Natural killer cell treated with Interleukin-12 subunit alpha and Interleukin-12 subunit beta and Interleukin-15 and Interleukin-18, amount 100 ng/mL, for 72 hours (primary cell): ENCODE measurements around the gene ZNF85. TPM values are rescaled to one million over a fixed set of nuclear protein-coding genes. Genes with fewer than 3 reads are reported as not detected.
"Not testable (repeated sequence)": the region's sequence is repeated elsewhere in the genome, so short reads cannot be mapped to it uniquely, and the experiment has no call there.

Experiments
- ATAC-seq, 2 donors: fragments of 150-1000 bp; cut with Tn5 transposase in 1 of 2; sonication (Bioruptor Pico), chemical (Tn5 transposase) in 1 of 2; 2 replicates each; pipeline ENCODE4 v1.10.0; 2021
- DNase-seq: peaks from one replicate; pipeline ENCODE4 v3.0.0; 2022; ENCODE audit warnings: low spot score
- H3K27ac Mint-ChIP-seq, 2 donors: 1 replicate in 1 of 2; 2 replicates in 1 of 2; pipeline ENCODE4 v1.8.0; 2022; ENCODE audit warnings: mixed read lengths in 2 of 2, mild to moderate bottlenecking in 1 of 2, moderate library complexity in 1 of 2
- H3K27me3 Mint-ChIP-seq, 2 donors: 1 replicate in 1 of 2; 2 replicates in 1 of 2; pipeline ENCODE4 v1.8.0; 2022; ENCODE audit warnings: mixed read lengths in 2 of 2
- H3K36me3 Mint-ChIP-seq: one replicate; pipeline ENCODE4 v1.8.0; 2022; ENCODE audit warnings: mixed read lengths
- H3K4me1 Mint-ChIP-seq, 2 donors: 1 replicate in 1 of 2; 2 replicates in 1 of 2; pipeline ENCODE4 v1.8.0; 2022; ENCODE audit warnings: low read depth in 2 of 2, mixed read lengths in 2 of 2, mild to moderate bottlenecking in 1 of 2
- H3K4me3 Mint-ChIP-seq: one replicate; pipeline ENCODE4 v1.8.0; 2022; ENCODE audit warnings: mixed read lengths
- H3K9me3 Mint-ChIP-seq: 2 replicates; pipeline ENCODE4 v1.8.0; 2022; ENCODE audit warnings: mixed read lengths
- total RNA-seq, 2 donors: library from RNA; stranded (reverse); gene quantifications; one replicate each; pipeline ENCODE4 v1.2.3, GENCODE V29; 2022

Gene ZNF85
- 10 to 100 TPM; 11.0 to 12.6 TPM for total RNA-seq

DNA sequence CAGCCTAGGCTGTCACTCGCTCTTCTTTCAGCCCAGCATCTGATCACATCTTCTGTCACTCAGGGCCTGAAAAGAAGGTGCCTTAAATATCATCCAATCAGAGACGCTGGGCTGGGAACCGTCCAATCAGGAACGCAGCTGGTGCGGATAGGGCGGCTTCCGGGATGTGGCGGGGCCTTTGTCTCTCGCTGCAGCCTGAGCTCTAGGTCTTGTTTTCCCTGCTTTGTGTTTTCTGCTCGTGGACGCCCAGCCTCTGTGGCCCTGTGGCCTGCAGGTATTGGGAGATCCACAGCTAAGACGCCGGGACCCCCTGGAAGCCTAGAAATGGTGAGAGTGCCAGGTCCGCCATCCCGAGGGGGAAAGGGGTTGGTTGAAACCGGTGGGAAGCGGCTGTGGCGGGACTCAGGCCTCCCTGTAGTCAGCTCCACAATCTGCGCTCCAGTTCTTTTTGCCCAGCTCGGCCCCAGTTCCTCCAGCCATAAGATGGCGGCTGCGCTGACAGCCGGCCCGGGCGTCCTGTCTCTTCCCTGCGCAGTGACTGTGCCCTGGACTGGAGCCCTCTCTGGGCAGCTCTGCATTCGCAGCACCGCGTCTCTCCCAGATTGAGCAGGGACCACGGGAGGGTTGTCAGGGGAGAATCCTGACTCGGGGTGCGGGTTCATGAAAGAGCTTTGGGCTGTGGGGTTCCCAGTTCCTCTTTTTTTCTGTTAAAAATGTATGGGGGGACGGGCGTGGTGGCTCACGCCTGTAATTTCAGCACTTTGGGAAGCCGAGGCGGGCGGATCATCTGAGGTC, at the start of gene ZNF85:
ZNF85 (plus strand) TSS at position 175 of the 795 bp plus-strand sequence; CDS start at position 325, 150 bp downstream.
- ATAC-seq (peak; percentile 99), DNase-seq (peak; percentile 89)
- H3K4me1 Mint-ChIP-seq: peaks cover 6% of the 10 kb centered on the region in 2 donors
- H3K36me3 Mint-ChIP-seq: no peaks in the 10 kb centered on the region
- H3K9me3 Mint-ChIP-seq: no peaks in the 10 kb centered on the region
- H3K4me3 Mint-ChIP-seq: peak within 1 kb of the TSS; percentile 86
- peak within 1 kb of the TSS; percentile 77 to 95 for H3K27ac Mint-ChIP-seq
- H3K27me3 Mint-ChIP-seq: no peaks in the 10 kb centered on the region

DNA sequence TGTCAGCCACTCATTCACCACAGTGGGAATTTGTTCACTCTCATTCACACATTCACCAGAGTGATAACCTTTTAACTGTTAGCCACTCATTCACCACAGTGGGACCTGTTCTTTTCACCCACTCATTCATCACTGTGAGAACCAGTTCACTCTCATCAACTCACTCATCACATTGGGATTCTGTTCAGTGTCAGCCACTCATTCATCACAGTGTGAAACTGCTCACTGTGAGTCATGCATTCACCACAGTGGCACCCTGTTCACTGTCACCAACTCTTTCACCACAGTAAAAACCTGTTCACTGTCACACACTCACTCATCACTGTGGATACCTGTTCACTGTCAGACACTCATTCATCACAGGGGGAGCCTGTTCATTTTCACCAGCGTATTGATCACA, 43.5 kb upstream of the ZNF85 start:
- Mint-ChIP-seq H3K27ac (no peak overlapping the region), H3K4me1 (peaks cover under 1 to 18% of the 10 kb centered on the region in 2 donors), H3K4me3 (no peak overlapping the region), H3K36me3 (peaks cover 98% of the 10 kb centered on the region), H3K27me3 (no peaks in the 10 kb centered on the region), H3K9me3 (peaks cover 91% of the 10 kb centered on the region)
- DNase-seq: no peak
- no peak for ATAC-seq

GRCh38 chr19:20912973-20913372, 10.1 kb upstream of the ZNF85 start:
- peak in 1 of 2 donors; percentile 40 for ATAC-seq
- Mint-ChIP-seq H3K27me3 (peaks cover 31 to 57% of the 10 kb centered on the region in 2 donors), H3K4me1 (peaks cover 38 to 55% of the 10 kb centered on the region in 2 donors), H3K4me3 (no peak overlapping the region), H3K36me3 (peaks cover 80% of the 10 kb centered on the region), H3K27ac (peak overlapping the region in 1 of 2 donors; percentile 12), H3K9me3 (peaks cover 78% of the 10 kb centered on the region)
- no peak for DNase-seq

DNA sequence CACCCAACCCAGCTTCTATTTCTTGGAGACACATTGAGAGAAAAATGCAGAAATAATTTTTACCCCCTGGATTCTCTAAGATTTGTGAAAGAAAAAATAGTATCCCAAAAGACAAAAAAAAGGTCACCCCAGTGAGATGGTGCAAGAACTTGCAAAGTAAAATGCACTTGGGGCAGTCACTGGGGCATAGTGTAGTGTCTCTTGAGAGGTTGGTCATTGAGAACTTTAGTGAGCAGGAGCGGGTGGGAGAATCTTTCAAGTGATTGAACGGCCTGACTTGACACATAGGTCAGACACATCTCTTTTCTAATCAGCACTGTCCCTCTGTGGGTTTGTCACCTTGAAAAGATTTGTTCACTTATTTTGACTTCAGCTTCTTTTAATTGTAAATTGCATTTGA, 2.4 kb downstream of the ZNF85 start:
- Mint-ChIP-seq H3K9me3 (no peaks in the 10 kb centered on the region), H3K4me3 (no peak overlapping the region), H3K27ac (no peak overlapping the region), H3K4me1 (peaks cover 6% of the 10 kb centered on the region in 2 donors), H3K36me3 (no peaks in the 10 kb centered on the region), H3K27me3 (no peaks in the 10 kb centered on the region)
- ATAC-seq: no peak
- DNase-seq: no peak

GRCh38 chr19:20926796-20927195, 3.7 kb downstream of the ZNF85 start:
- Mint-ChIP-seq H3K4me3 (no peak overlapping the region), H3K4me1 (peaks cover 6% of the 10 kb centered on the region in 2 donors), H3K9me3 (no peaks in the 10 kb centered on the region), H3K27ac (no peak overlapping the region), H3K36me3 (no peaks in the 10 kb centered on the region), H3K27me3 (no peaks in the 10 kb centered on the region)
- DNase-seq: no peak
- no peak for ATAC-seq

DNA sequence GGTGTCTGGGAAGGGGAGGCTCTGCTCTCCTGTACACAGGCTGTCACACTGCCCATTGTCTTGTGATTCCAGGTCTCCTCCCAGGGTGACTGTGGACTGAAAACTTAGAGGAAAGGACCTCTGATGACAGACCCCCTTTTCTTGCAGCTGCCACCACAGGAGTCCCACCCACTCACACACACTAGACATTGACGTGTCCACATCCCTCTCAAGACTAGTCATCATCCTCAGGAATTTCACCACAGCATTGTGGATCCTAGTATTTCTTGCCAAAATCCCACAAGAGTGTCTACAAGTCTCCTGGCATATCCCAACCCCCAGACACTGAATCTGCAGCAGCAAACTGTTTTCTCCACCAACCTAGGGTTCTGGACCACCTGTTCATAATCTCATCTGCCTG, 5.3 kb downstream of the ZNF85 start:
- Mint-ChIP-seq H3K4me3 (no peak overlapping the region), H3K9me3 (no peaks in the 10 kb centered on the region)

DNA sequence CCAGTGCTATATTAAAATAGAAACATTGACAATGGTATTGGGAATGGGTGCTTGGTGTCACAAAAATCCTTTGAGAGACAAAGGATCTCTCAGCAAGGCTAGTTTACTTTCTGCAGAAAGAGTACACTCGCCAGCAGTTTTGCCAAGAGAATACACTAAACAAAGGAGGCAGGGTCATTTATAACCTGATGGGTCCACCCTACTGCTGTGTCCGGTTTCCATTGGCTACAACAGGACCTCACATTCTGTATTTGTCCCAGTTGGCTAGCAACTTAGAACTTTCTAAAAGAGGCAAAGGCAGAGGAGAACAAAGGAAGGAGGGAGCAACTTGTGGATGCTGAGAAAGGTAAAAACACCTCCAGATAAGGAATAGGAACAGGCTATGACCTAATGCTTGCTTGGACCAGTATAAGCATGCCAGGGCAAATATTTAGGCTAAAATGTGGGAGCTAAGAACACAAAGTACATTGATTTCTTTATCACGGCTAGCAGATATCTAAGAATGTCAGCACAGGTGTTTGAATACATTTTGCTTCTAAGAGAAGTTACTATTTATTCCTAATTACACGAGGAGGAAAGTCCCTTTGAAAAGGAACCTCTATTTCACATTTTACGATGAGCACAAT, 13.4 kb downstream of the ZNF85 start:
- not testable (repeated sequence) for ATAC-seq, H3K4me1 Mint-ChIP-seq, H3K27ac Mint-ChIP-seq, DNase-seq, H3K4me3 Mint-ChIP-seq, H3K27me3 Mint-ChIP-seq, H3K9me3 Mint-ChIP-seq
- H3K36me3 Mint-ChIP-seq: peaks cover 10% of the 10 kb centered on the region

More for the DNA sequence above, 5.3 kb downstream of the ZNF85 start:
- no peak overlapping the region for H3K27ac Mint-ChIP-seq
- DNase-seq: no peak
- H3K4me1 Mint-ChIP-seq: peaks cover 2 to 6% of the 10 kb centered on the region in 2 donors
- no peak for ATAC-seq
- H3K27me3 Mint-ChIP-seq: no peaks in the 10 kb centered on the region
- no peaks in the 10 kb centered on the region for H3K36me3 Mint-ChIP-seq

DNA sequence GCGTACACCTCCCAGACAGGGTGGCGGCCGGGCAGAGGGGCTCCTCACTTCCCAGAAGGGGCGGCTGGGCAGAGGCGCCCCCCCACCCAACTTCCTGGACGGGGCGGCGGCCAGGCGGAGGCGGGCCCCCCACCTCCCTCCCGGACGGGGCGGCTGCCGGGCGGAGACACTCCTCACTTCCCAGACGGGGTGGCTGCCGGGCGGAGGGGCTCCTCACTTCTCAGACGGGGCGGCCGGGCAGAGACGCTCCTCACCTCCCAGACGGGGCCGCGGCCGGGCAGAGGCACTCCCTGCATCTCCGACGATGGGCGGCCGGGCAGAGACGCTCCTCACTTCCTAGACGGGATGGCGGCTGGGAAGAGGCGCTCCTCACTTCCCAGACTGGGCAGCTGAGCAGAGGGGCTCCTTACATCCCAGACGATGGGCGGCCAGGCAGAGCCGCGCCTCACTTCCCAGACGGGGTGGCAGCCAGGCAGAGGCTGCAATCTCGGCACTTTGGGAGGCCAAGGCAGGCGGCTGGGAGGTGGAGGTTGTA, 29.6 kb downstream of the ZNF85 start:
- not testable (repeated sequence) for H3K27me3 Mint-ChIP-seq, H3K27ac Mint-ChIP-seq, H3K4me1 Mint-ChIP-seq, H3K4me3 Mint-ChIP-seq, ATAC-seq, H3K9me3 Mint-ChIP-seq, DNase-seq
- peaks cover 27% of the 10 kb centered on the region for H3K36me3 Mint-ChIP-seq

GRCh38 chr19:20964798-20965197, 41.7 kb downstream of the ZNF85 start:
- Mint-ChIP-seq H3K4me3 (no peak overlapping the region), H3K9me3 (peaks cover 7% of the 10 kb centered on the region), H3K27me3 (no peaks in the 10 kb centered on the region), H3K27ac (no peak overlapping the region), H3K36me3 (peaks cover 12% of the 10 kb centered on the region), H3K4me1 (no peaks in the 10 kb centered on the region)
- ATAC-seq (no peak), DNase-seq (no peak)

DNA sequence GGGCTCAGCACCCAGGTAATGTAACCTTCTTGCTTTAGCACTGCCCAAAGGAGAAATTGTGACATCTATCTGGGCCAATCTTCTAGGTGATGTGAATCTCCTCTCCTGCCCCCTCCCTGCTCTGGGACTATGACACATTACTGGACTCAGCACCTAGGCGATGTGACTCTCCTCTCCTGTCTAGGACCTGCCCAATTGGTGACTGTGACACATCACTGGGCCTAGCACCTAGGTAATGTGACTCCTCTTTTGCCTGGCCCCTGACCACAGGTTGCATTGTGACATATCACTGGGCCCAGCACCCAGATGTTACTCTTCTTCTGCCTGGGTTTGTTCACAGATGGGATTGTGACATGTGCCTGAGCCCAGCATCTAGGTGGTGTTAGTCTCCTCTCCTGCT, 45.0 kb downstream of the ZNF85 start:
- H3K36me3 Mint-ChIP-seq: no peaks in the 10 kb centered on the region
- H3K9me3 Mint-ChIP-seq: no peaks in the 10 kb centered on the region
- DNase-seq (no peak), ATAC-seq (peak in 1 of 2 donors; percentile 59)
- no peaks in the 10 kb centered on the region for H3K27me3 Mint-ChIP-seq
- no peaks in the 10 kb centered on the region for H3K4me1 Mint-ChIP-seq
- no peak overlapping the region for H3K4me3 Mint-ChIP-seq
- H3K27ac Mint-ChIP-seq: no peak overlapping the region

DNA sequence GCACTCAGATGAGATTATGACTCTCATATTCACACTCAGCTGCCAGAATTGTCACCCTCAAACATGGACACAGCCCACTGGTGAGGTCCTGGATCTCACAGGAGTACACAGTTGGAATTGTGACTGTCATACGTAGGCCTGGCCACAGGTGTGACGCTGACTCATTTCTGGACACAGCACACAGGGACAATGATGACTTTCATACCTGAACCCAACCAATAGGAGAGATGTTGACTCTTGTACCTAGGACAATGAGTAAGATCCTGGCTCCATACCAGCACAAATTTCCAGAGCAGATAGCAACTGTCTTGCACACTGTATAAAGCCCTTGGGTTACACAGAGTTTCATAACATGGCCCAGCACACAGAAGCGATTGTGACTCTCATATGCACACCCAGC, 46.4 kb downstream of the ZNF85 start:
- no peaks in the 10 kb centered on the region for H3K27me3 Mint-ChIP-seq
- no peaks in the 10 kb centered on the region for H3K36me3 Mint-ChIP-seq
- no peak overlapping the region for H3K27ac Mint-ChIP-seq
- ATAC-seq: no peak
- no peaks in the 10 kb centered on the region for H3K9me3 Mint-ChIP-seq
- no peaks in the 10 kb centered on the region for H3K4me1 Mint-ChIP-seq
- H3K4me3 Mint-ChIP-seq: no peak overlapping the region
- no peak for DNase-seq

DNA sequence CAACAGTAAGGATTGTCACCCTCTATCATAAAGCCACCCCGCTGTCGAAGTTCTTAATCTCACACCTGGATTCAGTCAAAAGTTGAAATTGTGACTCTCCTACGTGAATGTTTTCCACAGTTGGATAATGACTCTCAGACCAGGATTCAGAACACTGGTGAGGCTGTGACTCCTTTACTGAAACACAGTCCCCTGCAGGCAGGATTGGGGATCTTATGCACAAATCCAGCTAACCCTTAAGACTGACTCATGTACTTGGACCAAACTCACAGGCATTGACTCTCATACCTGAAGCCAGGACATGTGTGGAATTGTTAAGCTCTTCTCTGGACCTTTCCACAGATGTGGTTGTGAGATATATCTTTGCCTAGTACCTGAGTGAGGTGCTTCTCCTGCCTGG, 46.8 kb downstream of the ZNF85 start:
- Mint-ChIP-seq H3K9me3 (no peaks in the 10 kb centered on the region), H3K4me3 (no peak overlapping the region), H3K27ac (no peak overlapping the region), H3K36me3 (no peaks in the 10 kb centered on the region), H3K4me1 (no peaks in the 10 kb centered on the region), H3K27me3 (no peaks in the 10 kb centered on the region)
- ATAC-seq (peak in 1 of 2 donors; percentile 11), DNase-seq (no peak)

DNA sequence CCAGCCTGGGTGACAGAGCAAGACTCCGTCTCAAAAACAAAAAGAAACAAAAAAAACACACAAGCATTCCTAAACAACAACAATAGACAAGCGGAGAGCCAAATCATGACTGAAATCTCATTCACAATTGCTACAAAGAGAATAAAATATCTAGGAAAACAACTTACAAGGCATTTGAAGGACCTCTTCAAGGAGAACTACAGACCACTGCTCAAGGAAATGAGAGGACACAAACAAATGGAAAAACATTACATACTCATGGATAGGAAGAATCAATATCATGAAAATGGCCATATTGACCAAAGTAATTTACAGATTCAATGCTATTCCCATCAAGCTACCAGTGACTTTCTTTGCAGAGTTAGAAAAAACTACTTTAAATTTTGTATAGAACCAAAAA, 69.7 kb downstream of the ZNF85 start:
- peaks cover 18% of the 10 kb centered on the region for H3K9me3 Mint-ChIP-seq
- H3K4me1 Mint-ChIP-seq, H3K27me3 Mint-ChIP-seq, H3K4me3 Mint-ChIP-seq, DNase-seq, ATAC-seq, H3K27ac Mint-ChIP-seq: not testable (repeated sequence)
- H3K36me3 Mint-ChIP-seq: peaks cover 26% of the 10 kb centered on the region

GRCh38 chr19:20999731-21000352, 76.8 kb downstream of the ZNF85 start:
- ATAC-seq (peak; percentile 100), DNase-seq (peak; percentile 92)
- Mint-ChIP-seq H3K36me3 (no peaks in the 10 kb centered on the region), H3K4me1 (peaks cover 3 to 6% of the 10 kb centered on the region in 2 donors), H3K27ac (peak overlapping the region; percentile 79 to 82), H3K27me3 (no peaks in the 10 kb centered on the region), H3K9me3 (no peaks in the 10 kb centered on the region), H3K4me3 (peak overlapping the region; percentile 87)
